SK-N-SH treated with all-trans-retinoic acid at 6 μM for 48 hours (cell line): ENCODE data around the gene LYPD6B.

Experiments
- ATAC-seq: fragments of 200-7000 bp; cut with Tn5 transposase; 3 replicates; pipeline ENCODE4 v1.9.1; 2020; ENCODE audit warnings: mild to moderate bottlenecking, moderate library complexity
- ARNTL ChIP-seq: fragments of 450-650 bp; formaldehyde crosslinking; IDR thresholded peaks from 2 replicates; pipeline ENCODE4 v1.5.0; 2020; ENCODE audit warnings: low read depth, mild to moderate bottlenecking, moderate library complexity, borderline replicate concordance
- CREB5 ChIP-seq: fragments of 250-450 bp; sonication (Bioruptor Pico); IDR thresholded peaks from 2 replicates; pipeline ENCODE4 v1.5.1; 2020; ENCODE audit warnings: low read depth, mild to moderate bottlenecking, moderate library complexity
- CSDC2 ChIP-seq: fragments of 250-450 bp; sonication (Bioruptor Pico); IDR thresholded peaks from 2 replicates; pipeline ENCODE4 v1.5.0; 2020; ENCODE audit warnings: mild to moderate bottlenecking, moderate library complexity
- CSRNP3 ChIP-seq: fragments of 250-450 bp; sonication (Bioruptor Pico); IDR thresholded peaks from 2 replicates; pipeline ENCODE4 v1.5.1; 2021; ENCODE audit warnings: mild to moderate bottlenecking, moderate library complexity
- ISL1 ChIP-seq: fragments of 250-450 bp; sonication (Bioruptor Pico); IDR thresholded peaks from 2 replicates; pipeline ENCODE4 v2.1.2; 2022; ENCODE audit warnings: mild to moderate bottlenecking, moderate library complexity
- OSR1 ChIP-seq: fragments of 250-450 bp; sonication (Bioruptor Pico); IDR thresholded peaks from 2 replicates; pipeline ENCODE4 v1.8.0; 2022; ENCODE audit warnings: moderate library complexity, mild to moderate bottlenecking, inconsistent platforms
- RARB ChIP-seq: fragments of 250-450 bp; sonication (Bioruptor Pico); IDR thresholded peaks from 2 replicates; pipeline ENCODE4 v1.8.0; 2021; ENCODE audit warnings: mild to moderate bottlenecking, moderate library complexity
- TCF4 ChIP-seq: fragments of 250-450 bp; sonication (Bioruptor Pico); IDR thresholded peaks from 2 replicates; pipeline ENCODE4 v1.8.0; 2021; ENCODE audit warnings: mild to moderate bottlenecking, moderate library complexity, borderline replicate concordance
- TOX ChIP-seq: fragments of 250-450 bp; sonication (Bioruptor Pico); IDR thresholded peaks from 2 replicates; pipeline ENCODE4 v1.8.0; 2021; ENCODE audit warnings: mild to moderate bottlenecking, moderate library complexity, borderline replicate concordance
- ZFP3 ChIP-seq: fragments of 250-450 bp; sonication (Bioruptor Pico); IDR thresholded peaks from 2 replicates; pipeline ENCODE4 v1.5.0; 2020; ENCODE audit warnings: mild to moderate bottlenecking, moderate library complexity
- ZFP30 ChIP-seq: fragments of 450-650 bp; formaldehyde crosslinking; IDR thresholded peaks from 2 replicates; pipeline ENCODE4 v1.5.0; 2022; ENCODE audit warnings: mild to moderate bottlenecking, moderate library complexity
- ZNF565 ChIP-seq: fragments of 450-650 bp; formaldehyde crosslinking; conservative IDR thresholded peaks from 2 replicates; pipeline ENCODE4 v1.5.0; 2020; ENCODE audit warnings: low read depth, mild to moderate bottlenecking, moderate library complexity
- ZNF70 ChIP-seq: fragments of 450-650 bp; formaldehyde crosslinking; IDR thresholded peaks from 2 replicates; pipeline ENCODE4 v1.5.0; 2020; ENCODE audit warnings: mild to moderate bottlenecking, moderate library complexity
- ZNF8 ChIP-seq: fragments of 450-650 bp; formaldehyde crosslinking; IDR thresholded peaks from 2 replicates; pipeline ENCODE4 v1.5.0; 2020; ENCODE audit warnings: mild to moderate bottlenecking, moderate library complexity
- TF ChIP-seq, protein P1 (sequence below): fragments of 250-450 bp; sonication (Bioruptor Pico); IDR thresholded peaks from 2 replicates; pipeline ENCODE4 v1.8.0; 2020; ENCODE audit warnings: mild to moderate bottlenecking, moderate library complexity, borderline replicate concordance
- TF ChIP-seq, protein P2 (sequence below): fragments of 250-450 bp; sonication (Bioruptor Pico); IDR thresholded peaks from 2 replicates; pipeline ENCODE4 v1.5.0; 2020; ENCODE audit warnings: mild to moderate bottlenecking, moderate library complexity

LYPD6B gene

DNA sequence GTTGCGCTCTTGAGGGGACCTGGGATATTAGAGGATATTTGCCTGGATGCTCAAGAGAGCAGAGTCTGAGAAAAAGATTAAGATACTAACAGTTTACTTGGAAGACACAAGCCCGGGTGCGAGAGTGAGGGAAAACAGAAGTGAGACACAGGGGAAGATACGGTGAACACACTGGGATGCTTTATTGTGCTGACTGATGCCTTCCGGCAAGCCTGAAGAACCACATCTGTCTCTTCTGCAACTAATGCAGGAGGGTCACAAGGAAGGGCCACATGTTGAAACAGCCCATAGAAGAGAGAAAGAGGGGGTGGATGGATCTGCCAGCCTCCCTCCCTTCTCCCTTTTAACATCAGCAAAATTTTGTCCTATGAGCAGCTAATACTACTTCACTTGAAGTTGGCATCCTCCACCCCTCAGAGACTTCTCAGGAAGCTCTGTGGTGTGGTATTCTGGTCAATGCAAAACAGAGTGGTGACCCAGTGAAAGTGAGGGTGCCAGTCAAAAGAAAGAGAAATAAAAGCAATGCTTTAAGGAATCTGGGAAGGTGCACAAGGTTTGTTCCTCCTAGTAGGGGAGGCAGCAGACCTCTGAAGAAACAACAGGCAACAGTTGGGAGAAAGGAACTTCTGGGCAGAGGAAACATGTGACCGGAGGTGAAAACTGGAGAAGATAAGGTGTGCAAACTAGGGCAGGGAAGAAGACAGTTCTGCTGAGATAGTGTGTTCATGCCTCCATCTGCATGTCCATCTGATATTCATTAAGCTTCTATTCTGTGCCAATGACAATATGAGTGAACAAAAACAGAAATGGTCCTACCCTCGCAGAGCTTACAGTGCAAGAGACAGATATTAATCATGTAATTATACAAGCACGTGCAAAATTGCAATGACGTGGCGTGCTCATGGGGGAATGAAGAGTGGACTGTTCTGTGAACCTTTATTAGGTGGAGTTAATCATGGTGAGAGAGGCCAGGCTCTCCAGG lies 107.1 kb downstream of the LYPD6B start:
- peak; percentile 82 for ATAC-seq
- TF ChIP-seq CSDC2 (no peak), ZNF8 (no peak), TCF4 (peak; percentile 60; the same call in 1 of the 2 replicates), CREB5 (CRISPR knock-in tag) (no peak), CSRNP3 (CRISPR knock-in tag) (no peak), ARNTL (CRISPR knock-in tag) (no peak), TOX (CRISPR knock-in tag) (no peak), ISL1 (no peak)
- TF ChIP-seq, protein P1, sequence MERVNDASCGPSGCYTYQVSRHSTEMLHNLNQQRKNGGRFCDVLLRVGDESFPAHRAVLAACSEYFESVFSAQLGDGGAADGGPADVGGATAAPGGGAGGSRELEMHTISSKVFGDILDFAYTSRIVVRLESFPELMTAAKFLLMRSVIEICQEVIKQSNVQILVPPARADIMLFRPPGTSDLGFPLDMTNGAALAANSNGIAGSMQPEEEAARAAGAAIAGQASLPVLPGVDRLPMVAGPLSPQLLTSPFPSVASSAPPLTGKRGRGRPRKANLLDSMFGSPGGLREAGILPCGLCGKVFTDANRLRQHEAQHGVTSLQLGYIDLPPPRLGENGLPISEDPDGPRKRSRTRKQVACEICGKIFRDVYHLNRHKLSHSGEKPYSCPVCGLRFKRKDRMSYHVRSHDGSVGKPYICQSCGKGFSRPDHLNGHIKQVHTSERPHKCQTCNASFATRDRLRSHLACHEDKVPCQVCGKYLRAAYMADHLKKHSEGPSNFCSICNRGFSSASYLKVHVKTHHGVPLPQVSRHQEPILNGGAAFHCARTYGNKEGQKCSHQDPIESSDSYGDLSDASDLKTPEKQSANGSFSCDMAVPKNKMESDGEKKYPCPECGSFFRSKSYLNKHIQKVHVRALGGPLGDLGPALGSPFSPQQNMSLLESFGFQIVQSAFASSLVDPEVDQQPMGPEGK (CRISPR knock-in tag): no peak
- TF ChIP-seq, protein P2, sequence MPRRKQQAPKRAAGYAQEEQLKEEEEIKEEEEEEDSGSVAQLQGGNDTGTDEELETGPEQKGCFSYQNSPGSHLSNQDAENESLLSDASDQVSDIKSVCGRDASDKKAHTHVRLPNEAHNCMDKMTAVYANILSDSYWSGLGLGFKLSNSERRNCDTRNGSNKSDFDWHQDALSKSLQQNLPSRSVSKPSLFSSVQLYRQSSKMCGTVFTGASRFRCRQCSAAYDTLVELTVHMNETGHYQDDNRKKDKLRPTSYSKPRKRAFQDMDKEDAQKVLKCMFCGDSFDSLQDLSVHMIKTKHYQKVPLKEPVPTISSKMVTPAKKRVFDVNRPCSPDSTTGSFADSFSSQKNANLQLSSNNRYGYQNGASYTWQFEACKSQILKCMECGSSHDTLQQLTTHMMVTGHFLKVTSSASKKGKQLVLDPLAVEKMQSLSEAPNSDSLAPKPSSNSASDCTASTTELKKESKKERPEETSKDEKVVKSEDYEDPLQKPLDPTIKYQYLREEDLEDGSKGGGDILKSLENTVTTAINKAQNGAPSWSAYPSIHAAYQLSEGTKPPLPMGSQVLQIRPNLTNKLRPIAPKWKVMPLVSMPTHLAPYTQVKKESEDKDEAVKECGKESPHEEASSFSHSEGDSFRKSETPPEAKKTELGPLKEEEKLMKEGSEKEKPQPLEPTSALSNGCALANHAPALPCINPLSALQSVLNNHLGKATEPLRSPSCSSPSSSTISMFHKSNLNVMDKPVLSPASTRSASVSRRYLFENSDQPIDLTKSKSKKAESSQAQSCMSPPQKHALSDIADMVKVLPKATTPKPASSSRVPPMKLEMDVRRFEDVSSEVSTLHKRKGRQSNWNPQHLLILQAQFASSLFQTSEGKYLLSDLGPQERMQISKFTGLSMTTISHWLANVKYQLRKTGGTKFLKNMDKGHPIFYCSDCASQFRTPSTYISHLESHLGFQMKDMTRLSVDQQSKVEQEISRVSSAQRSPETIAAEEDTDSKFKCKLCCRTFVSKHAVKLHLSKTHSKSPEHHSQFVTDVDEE (CRISPR knock-in tag): peak; percentile 15; the same call in 1 of the 2 replicates

GRCh38 chr2:149146876-149147275 lies 108.4 kb downstream of the LYPD6B start:
- ATAC-seq: no peak
- no peak for TF ChIP-seq ZFP3 (CRISPR knock-in tag)
- TF ChIP-seq CSRNP3 (CRISPR knock-in tag): no peak
- no peak for TF ChIP-seq OSR1 (CRISPR knock-in tag)
- TF ChIP-seq CSDC2: no peak
- no peak for TF ChIP-seq ISL1
- no peak for TF ChIP-seq ZNF565 (CRISPR knock-in tag)
- TF ChIP-seq, protein P2 (CRISPR knock-in tag): no peak
- TF ChIP-seq ZNF8: no peak
- TF ChIP-seq ARNTL (CRISPR knock-in tag): no peak
- TF ChIP-seq RARB: no peak
- TF ChIP-seq ZFP30 (CRISPR knock-in tag): no peak
- no peak for TF ChIP-seq ZNF70
- TF ChIP-seq, all 23 proteins: peak for 0
